ENCODE measurements around the gene CASP4. TPM values are rescaled to one million over a fixed set of nuclear protein-coding genes. Genes with fewer than 3 reads are reported as not detected.
"Not testable (repeated sequence)": the region's sequence is repeated elsewhere in the genome, so short reads cannot be mapped to it uniquely, and the experiment has no call there.

Gene CASP4
- total RNA-seq, 2 donors from 2014 or later = not detected

- no peak for DNase-seq
- no peaks in the 10 kb centered on the region for H3K9me3 ChIP-seq (ENCODE audit: control insufficient read depth, low read length)
- H3K4me3 ChIP-seq (ENCODE audit: low read length) = no peak overlapping the region
- H3K36me3 ChIP-seq (ENCODE audit: control insufficient read depth, insufficient read depth, low read length) = no peaks in the 10 kb centered on the region
- no peak overlapping the region for H3K4me3 Mint-ChIP-seq
- no peaks in the 10 kb centered on the region for H3K4me1 ChIP-seq (ENCODE audit: control insufficient read depth, insufficient read depth, low read length)
- H3K9me3 Mint-ChIP-seq = no peaks in the 10 kb centered on the region
- no peak for TF ChIP-seq CTCF (conservative IDR thresholded peaks at IDR 0.05)
- no peak overlapping the region for H3K27ac ChIP-seq (ENCODE audit: low read depth, low read length)
- no peak overlapping the region for H3K27ac Mint-ChIP-seq
- no peak overlapping the region for H3K9ac ChIP-seq (ENCODE audit: extremely low read depth, low read length, poor library complexity, severe bottlenecking)
- H3K27me3 ChIP-seq (ENCODE audit: control insufficient read depth, insufficient read depth, low read length, poor library complexity, severe bottlenecking) = no peaks in the 10 kb centered on the region
- no peaks in the 10 kb centered on the region for H3K4me1 Mint-ChIP-seq
- no peaks in the 10 kb centered on the region for H3K27me3 Mint-ChIP-seq (ENCODE audit: insufficient read depth)
- H3K36me3 Mint-ChIP-seq (ENCODE audit: low read depth) = no peaks in the 10 kb centered on the region
Observed at GRCh38 chr11:104944076-104944475, 24.3 kb downstream of the CASP4 start.

GRCh38 chr11:104943561-104943960 lies 24.8 kb downstream of the CASP4 start:
- no peak overlapping the region for H3K27ac ChIP-seq (ENCODE audit: low read depth, low read length)
- no peaks in the 10 kb centered on the region for H3K36me3 Mint-ChIP-seq (ENCODE audit: low read depth)
- H3K27me3 ChIP-seq (ENCODE audit: control insufficient read depth, insufficient read depth, low read length, poor library complexity, severe bottlenecking) = no peaks in the 10 kb centered on the region
- no peak overlapping the region for H3K9ac ChIP-seq (ENCODE audit: extremely low read depth, low read length, poor library complexity, severe bottlenecking)
- H3K4me3 Mint-ChIP-seq = no peak overlapping the region
- 38 to 86% methylated on average over 1 to 2 of the region's 2 CpGs for WGBS, 2 experiments (ENCODE audit: insufficient coverage in 1 of 2, insufficient read length in 1 of 2)
- no peak overlapping the region for H3K4me3 ChIP-seq (ENCODE audit: low read length)
- DNase-seq = no peak
- no peaks in the 10 kb centered on the region for H3K9me3 ChIP-seq (ENCODE audit: control insufficient read depth, low read length)
- no peaks in the 10 kb centered on the region for H3K4me1 Mint-ChIP-seq
- no peaks in the 10 kb centered on the region for H3K36me3 ChIP-seq (ENCODE audit: control insufficient read depth, insufficient read depth, low read length)
- no peaks in the 10 kb centered on the region for H3K9me3 Mint-ChIP-seq
- TF ChIP-seq CTCF (conservative IDR thresholded peaks at IDR 0.05) = no peak
- no peak overlapping the region for H3K27ac Mint-ChIP-seq
- H3K27me3 Mint-ChIP-seq (ENCODE audit: insufficient read depth) = no peaks in the 10 kb centered on the region
- H3K4me1 ChIP-seq (ENCODE audit: control insufficient read depth, insufficient read depth, low read length) = no peaks in the 10 kb centered on the region

- Histone ChIP-seq H3K9me3 (ENCODE audit: control insufficient read depth, low read length) (peaks cover 11% of the 10 kb centered on the region), H3K4me1 (ENCODE audit: control insufficient read depth, insufficient read depth, low read length) (no peaks in the 10 kb centered on the region), H3K27me3 (ENCODE audit: control insufficient read depth, insufficient read depth, low read length, poor library complexity, severe bottlenecking) (no peaks in the 10 kb centered on the region), H3K36me3 (ENCODE audit: control insufficient read depth, insufficient read depth, low read length) (no peaks in the 10 kb centered on the region), H3K9ac (ENCODE audit: extremely low read depth, low read length, poor library complexity, severe bottlenecking) (no peak overlapping the region), H3K27ac (ENCODE audit: low read depth, low read length) (no peak overlapping the region), H3K4me3 (ENCODE audit: low read length) (no peak overlapping the region)
- peaks cover 10% of the 10 kb centered on the region for H3K9me3 Mint-ChIP-seq
- no peaks in the 10 kb centered on the region for H3K27me3 Mint-ChIP-seq (ENCODE audit: insufficient read depth)
- no peak overlapping the region for H3K27ac Mint-ChIP-seq
- no peaks in the 10 kb centered on the region for H3K36me3 Mint-ChIP-seq (ENCODE audit: low read depth)
- TF ChIP-seq CTCF (conservative IDR thresholded peaks at IDR 0.05) = no peak
- no peak overlapping the region for H3K4me3 Mint-ChIP-seq
- WGBS, 2 experiments (ENCODE audit: insufficient coverage in 1 of 2, insufficient read length in 1 of 2) = 73 to 90% methylated on average over 1 of the region's 1 CpG
- H3K4me1 Mint-ChIP-seq = no peaks in the 10 kb centered on the region
- no peak for DNase-seq
Observed at GRCh38 chr11:104934594-104934993, 33.8 kb downstream of the CASP4 start.

- not testable (repeated sequence) for H3K27ac ChIP-seq (ENCODE audit: low read depth, low read length); H3K4me1 Mint-ChIP-seq; H3K4me1 ChIP-seq (ENCODE audit: control insufficient read depth, insufficient read depth, low read length); H3K27ac Mint-ChIP-seq; H3K36me3 Mint-ChIP-seq (ENCODE audit: low read depth); H3K27me3 Mint-ChIP-seq (ENCODE audit: insufficient read depth); H3K36me3 ChIP-seq (ENCODE audit: control insufficient read depth, insufficient read depth, low read length); H3K4me3 Mint-ChIP-seq; H3K27me3 ChIP-seq (ENCODE audit: control insufficient read depth, insufficient read depth, low read length, poor library complexity, severe bottlenecking); H3K4me3 ChIP-seq (ENCODE audit: low read length); DNase-seq; H3K9ac ChIP-seq (ENCODE audit: extremely low read depth, low read length, poor library complexity, severe bottlenecking)
- peaks cover 10% of the 10 kb centered on the region for H3K9me3 Mint-ChIP-seq
- WGBS, 2 experiments (ENCODE audit: insufficient coverage in 1 of 2, insufficient read length in 1 of 2) = 76% methylated on average over 1 of the region's 3 CpGs; no CpG with 5 or more reads in 1 of the 2 experiments
- peaks cover 11% of the 10 kb centered on the region for H3K9me3 ChIP-seq (ENCODE audit: control insufficient read depth, low read length)
Observed at GRCh38 chr11:104934073-104934472, 34.3 kb downstream of the CASP4 start.

All from endodermal cell (in vitro differentiated cells).